Tibial artery (tissue), 4 donors: ENCODE results near the gene WTAP.
"Not testable (repeated sequence)": the region's sequence is repeated elsewhere in the genome, so short reads cannot be mapped to it uniquely, and the experiment has no call there.

Experiments
- DNase-seq, 2 donors: peaks; one replicate each; pipeline ENCODE4 v3.0.0-alpha.2; 2019
- H3K27ac ChIP-seq, 2 donors: fragments of 200-600 bp; sonication (generic) in 1 of 2; 1 replicate in 1 of 2; 2 replicates in 1 of 2; pipeline ENCODE4 v1.5.1; 2018 to 2019; ENCODE audit warnings: mild to moderate bottlenecking in 1 of 2
- H3K27me3 ChIP-seq, 2 donors: fragments of 200-600 bp; sonication (generic) in 1 of 2; one replicate each; pipeline versions ENCODE4 v1.5.1 to v1.6.0; 2016 to 2019
- H3K36me3 ChIP-seq, 3 donors: fragments of 200-600 bp; sonication (generic) in 2 of 3; one replicate each; pipeline ENCODE4 v1.5.1; 2016 to 2019; ENCODE audit warnings: mild to moderate bottlenecking in 2 of 3
- H3K4me1 ChIP-seq, 4 donors: fragments of 200-600 bp; sonication (generic) in 2 of 4; 1 replicate in 3 of 4; 2 replicates in 1 of 4; pipeline ENCODE4 v1.5.1; 2016 to 2019
- H3K4me3 ChIP-seq, 2 donors: fragments of 200-600 bp; sonication (generic) in 1 of 2; 1 replicate in 1 of 2; 2 replicates in 1 of 2; pipeline ENCODE4 v1.5.1; 2018 to 2019; ENCODE audit warnings: mild to moderate bottlenecking in 2 of 2
- H3K9me3 ChIP-seq, 3 donors: fragments of 200-600 bp; sonication (generic) in 1 of 3; one replicate each; pipeline ENCODE4 v1.5.1; 2016 to 2019
- intact Hi-C: fragments of 100-400 bp; cut with DNase I; formaldehyde crosslinking; loops from one replicate; pipeline ENCODE4 v1.15.0; 2023; ENCODE audit warnings: low total_unique reads
- TF ChIP-seq, protein P1 (sequence below), 2 experiments: fragments of 200-600 bp in 1 of 2; fragments of 450-650 bp in 1 of 2; IDR thresholded peaks; one replicate each; pipeline ENCODE4 v1.5.1; 2017 to 2019; ENCODE audit warnings: antibody characterized with exemption in 2 of 2, mild to moderate bottlenecking in 1 of 2, moderate library complexity in 1 of 2

WTAP gene

GRCh38 chr6:159693894-159694545, 33.3 kb upstream of the WTAP start:
- Histone ChIP-seq H3K27ac (peak overlapping the region; percentile 92 to 94), H3K4me3 (peak overlapping the region; percentile 81 to 88), H3K27me3 (no peaks in the 10 kb centered on the region), H3K4me1 (peaks cover 0 to 32% (median 14%) of the 10 kb centered on the region in 4 donors), H3K36me3 (peaks cover 6 to 9% (median 7%) of the 10 kb centered on the region in 3 donors), H3K9me3 (no peaks in the 10 kb centered on the region)
- DNase-seq, result peak in 1 of 2 donors; percentile 50
- intact Hi-C loops, result loop anchor here (2.0 to 10.0 kb wide), 5 partner anchors 33 to 251 kb away; partner anchors contain the start of genes MRPL18 and WTAP
- TF ChIP-seq, protein P1, sequence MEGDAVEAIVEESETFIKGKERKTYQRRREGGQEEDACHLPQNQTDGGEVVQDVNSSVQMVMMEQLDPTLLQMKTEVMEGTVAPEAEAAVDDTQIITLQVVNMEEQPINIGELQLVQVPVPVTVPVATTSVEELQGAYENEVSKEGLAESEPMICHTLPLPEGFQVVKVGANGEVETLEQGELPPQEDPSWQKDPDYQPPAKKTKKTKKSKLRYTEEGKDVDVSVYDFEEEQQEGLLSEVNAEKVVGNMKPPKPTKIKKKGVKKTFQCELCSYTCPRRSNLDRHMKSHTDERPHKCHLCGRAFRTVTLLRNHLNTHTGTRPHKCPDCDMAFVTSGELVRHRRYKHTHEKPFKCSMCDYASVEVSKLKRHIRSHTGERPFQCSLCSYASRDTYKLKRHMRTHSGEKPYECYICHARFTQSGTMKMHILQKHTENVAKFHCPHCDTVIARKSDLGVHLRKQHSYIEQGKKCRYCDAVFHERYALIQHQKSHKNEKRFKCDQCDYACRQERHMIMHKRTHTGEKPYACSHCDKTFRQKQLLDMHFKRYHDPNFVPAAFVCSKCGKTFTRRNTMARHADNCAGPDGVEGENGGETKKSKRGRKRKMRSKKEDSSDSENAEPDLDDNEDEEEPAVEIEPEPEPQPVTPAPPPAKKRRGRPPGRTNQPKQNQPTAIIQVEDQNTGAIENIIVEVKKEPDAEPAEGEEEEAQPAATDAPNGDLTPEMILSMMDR (IDR thresholded peaks at IDR 0.05), result no peak

DNA sequence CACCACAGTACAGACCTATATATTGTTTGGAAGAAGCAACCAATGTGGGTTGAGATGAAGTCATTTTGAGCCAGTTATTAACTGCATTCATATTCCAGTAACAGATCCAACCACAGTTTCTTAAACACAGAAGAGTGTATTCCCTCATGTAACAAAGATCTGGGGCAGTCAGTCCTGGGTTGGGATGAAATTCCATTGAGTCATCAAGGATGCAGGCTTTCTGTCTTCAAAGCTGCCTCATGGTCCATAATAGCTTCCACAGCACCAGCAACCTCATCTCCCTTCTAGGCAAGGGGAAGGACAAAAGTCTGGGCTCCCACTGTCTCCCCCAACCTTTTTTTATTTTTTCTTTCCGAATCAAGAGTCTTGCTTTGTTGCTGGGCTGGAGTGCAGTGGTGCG, 31.3 kb upstream of the WTAP start:
- intact Hi-C loops, result loop anchor here (2.0 to 10.0 kb wide), 2 partner anchors 65 to 249 kb away; no protein-coding TSS in a partner anchor
- no peaks in the 10 kb centered on the region for H3K27me3 ChIP-seq
- no peak overlapping the region for H3K27ac ChIP-seq
- H3K4me3 ChIP-seq, result no peak overlapping the region
- H3K36me3 ChIP-seq, result no peaks in the 10 kb centered on the region
- TF ChIP-seq, protein P1 (IDR thresholded peaks at IDR 0.05), result no peak
- DNase-seq, result no peak
- H3K9me3 ChIP-seq, result no peaks in the 10 kb centered on the region
- peaks cover 0 to 29% (median 18%) of the 10 kb centered on the region in 4 donors for H3K4me1 ChIP-seq

GRCh38 chr6:159700970-159701369, 26.3 kb upstream of the WTAP start:
- DNase-seq, result no peak
- H3K27ac ChIP-seq, result peak overlapping the region; percentile 90 to 94
- TF ChIP-seq, protein P1 (IDR thresholded peaks at IDR 0.05), result no peak
- no peak overlapping the region for H3K4me3 ChIP-seq
- no peaks in the 10 kb centered on the region for H3K27me3 ChIP-seq
- H3K9me3 ChIP-seq, result no peaks in the 10 kb centered on the region
- intact Hi-C loops, result no loop called here
- no peaks in the 10 kb centered on the region for H3K36me3 ChIP-seq
- peaks cover 0 to 31% (median 19%) of the 10 kb centered on the region in 4 donors for H3K4me1 ChIP-seq

- H3K27ac ChIP-seq, result peak overlapping the region; percentile 90 to 94
Measured at GRCh38 chr6:159701413-159701999, 25.8 kb upstream of the WTAP start.

DNA sequence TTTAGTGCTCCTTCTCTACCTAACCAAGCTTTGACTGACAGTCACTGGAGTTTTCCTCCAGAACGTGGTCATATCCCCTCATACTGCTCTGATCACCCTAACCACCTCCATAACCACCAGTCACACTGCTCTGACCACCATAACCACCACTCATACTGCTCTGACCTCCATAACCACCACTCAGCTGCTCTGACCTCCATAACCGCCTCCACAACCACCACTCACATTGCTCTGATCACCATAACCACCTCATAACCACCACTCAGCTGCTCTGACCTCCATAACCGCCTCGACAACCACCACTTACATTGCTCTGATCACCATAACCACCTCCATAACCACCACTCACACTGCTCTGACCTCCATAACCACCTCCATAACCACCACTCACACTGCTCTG, 16.7 kb upstream of the WTAP start:
- H3K4me1 ChIP-seq, result peaks cover 0 to 15% (median 10%) of the 10 kb centered on the region in 4 donors
- H3K4me3 ChIP-seq, intact Hi-C loops, H3K9me3 ChIP-seq, H3K36me3 ChIP-seq, H3K27me3 ChIP-seq, H3K27ac ChIP-seq, DNase-seq: not testable (repeated sequence)

More at GRCh38 chr6:159701413-159701999, 25.8 kb upstream of the WTAP start:
- no peaks in the 10 kb centered on the region for H3K9me3 ChIP-seq
- no peak overlapping the region for H3K4me3 ChIP-seq
- intact Hi-C loops, result no loop called here
- peak; percentile 70 to 80 for DNase-seq
- peaks cover 0 to 31% (median 19%) of the 10 kb centered on the region in 4 donors for H3K4me1 ChIP-seq
- no peaks in the 10 kb centered on the region for H3K27me3 ChIP-seq
- no peaks in the 10 kb centered on the region for H3K36me3 ChIP-seq
- TF ChIP-seq, protein P1 (IDR thresholded peaks at IDR 0.05), result no peak

- H3K4me3 ChIP-seq, H3K9me3 ChIP-seq, H3K27ac ChIP-seq, DNase-seq, intact Hi-C loops, H3K36me3 ChIP-seq, H3K27me3 ChIP-seq: not testable (repeated sequence)
- peaks cover 0 to 29% (median 28%) of the 10 kb centered on the region in 4 donors for H3K4me1 ChIP-seq
Measured at GRCh38 chr6:159712389-159712788, 14.9 kb upstream of the WTAP start.
